ENCODE data around the gene CDH2. TPM values are rescaled to one million over a fixed set of nuclear protein-coding genes. Genes with fewer than 3 reads are reported as not detected.

CDH2 gene
- total RNA-seq, 1 experiment from 2014 or later, result 36.2 TPM

DNA sequence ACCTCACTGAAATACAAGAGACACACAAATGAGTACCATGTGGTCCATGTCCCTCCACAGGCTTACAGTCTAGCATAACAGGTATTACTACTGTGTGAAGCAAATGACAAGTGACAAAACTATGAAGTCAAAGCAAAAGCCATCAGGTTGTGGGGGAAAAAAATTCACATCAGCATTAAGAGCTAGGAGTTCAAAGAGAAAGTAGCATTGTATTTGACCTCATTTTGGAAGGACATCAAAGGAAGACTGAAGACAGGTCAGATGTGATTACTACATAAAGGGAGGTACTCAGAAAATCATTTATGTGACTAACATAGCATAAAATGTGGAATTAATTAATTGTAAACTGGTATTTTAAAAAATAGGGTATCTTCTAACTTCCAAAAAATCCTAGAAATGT lies 224.2 kb downstream of the CDH2 start:
- H3K27me3 Mint-ChIP-seq (ENCODE audit: low read depth), result no peaks in the 10 kb centered on the region
- H3K9me3 Mint-ChIP-seq, result no peaks in the 10 kb centered on the region
- Histone ChIP-seq H4K8ac (replicated peaks; ENCODE audit: insufficient read length, low read depth, low read length) (no peak overlapping the region), H3K27me3 (ENCODE audit: insufficient read depth, low read length) (no peaks in the 10 kb centered on the region), H3K14ac (ENCODE audit: insufficient read depth, low read length) (no peak overlapping the region), H3K56ac (ENCODE audit: insufficient read length, low read depth, low read length) (no peak overlapping the region), H4K20me1 (ENCODE audit: control insufficient read depth, insufficient read depth, insufficient read length) (no peaks in the 10 kb centered on the region), H3K4me1 (ENCODE audit: insufficient read depth, low read length) (no peaks in the 10 kb centered on the region), H4K91ac (ENCODE audit: insufficient read length, low read depth, low read length) (no peak overlapping the region), H2BK12ac (ENCODE audit: insufficient read length, low read depth, low read length) (no peak overlapping the region), H2BK20ac (ENCODE audit: low read depth, low read length, poor library complexity, severe bottlenecking) (no peak overlapping the region), H3K27ac (ENCODE audit: insufficient read length, low read depth, low read length) (no peak overlapping the region), H3K18ac (ENCODE audit: insufficient read length, low read depth, low read length) (no peak overlapping the region), H2BK5ac (ENCODE audit: insufficient read length, low read length) (no peak overlapping the region), H3K9me3 (ENCODE audit: control insufficient read depth, low read depth, low read length) (no peaks in the 10 kb centered on the region), H3K23me2 (ENCODE audit: insufficient read length, low read depth, low read length, poor library complexity, severe bottlenecking) (no peaks in the 10 kb centered on the region), H2BK120ac (ENCODE audit: low read depth, low read length, poor library complexity, severe bottlenecking) (no peak overlapping the region), H3K4me2 (ENCODE audit: insufficient read depth, insufficient read length, low read length) (no peak overlapping the region), H3K4ac (ENCODE audit: low read depth, low read length) (no peak overlapping the region), H3K79me1 (ENCODE audit: insufficient read depth, low read depth, low read length, poor library complexity, severe bottlenecking) (no peaks in the 10 kb centered on the region), H3K79me2 (ENCODE audit: insufficient read depth, low read length) (no peaks in the 10 kb centered on the region), H3K23ac (ENCODE audit: insufficient read length, low read depth, low read length) (no peak overlapping the region), H2AFZ (ENCODE audit: low read length) (no peak overlapping the region), H4K5ac (ENCODE audit: insufficient read length, low read depth, low read length) (no peak overlapping the region), H3K9ac (ENCODE audit: extremely low read depth, insufficient read length, low read length) (no peak overlapping the region), H3T11ph (ENCODE audit: low read length) (no peak overlapping the region), H2BK15ac (ENCODE audit: low read depth, low read length) (no peak overlapping the region), H2AK5ac (ENCODE audit: insufficient read length, low read length) (no peak overlapping the region)
- H3K27ac Mint-ChIP-seq, result no peak overlapping the region
- H3K36me3 Mint-ChIP-seq (ENCODE audit: insufficient read depth in 1 of 3, low read depth in 3 of 3), result no peaks in the 10 kb centered on the region; a peak in 1 of 7 replicates
- TF ChIP-seq, protein P1, sequence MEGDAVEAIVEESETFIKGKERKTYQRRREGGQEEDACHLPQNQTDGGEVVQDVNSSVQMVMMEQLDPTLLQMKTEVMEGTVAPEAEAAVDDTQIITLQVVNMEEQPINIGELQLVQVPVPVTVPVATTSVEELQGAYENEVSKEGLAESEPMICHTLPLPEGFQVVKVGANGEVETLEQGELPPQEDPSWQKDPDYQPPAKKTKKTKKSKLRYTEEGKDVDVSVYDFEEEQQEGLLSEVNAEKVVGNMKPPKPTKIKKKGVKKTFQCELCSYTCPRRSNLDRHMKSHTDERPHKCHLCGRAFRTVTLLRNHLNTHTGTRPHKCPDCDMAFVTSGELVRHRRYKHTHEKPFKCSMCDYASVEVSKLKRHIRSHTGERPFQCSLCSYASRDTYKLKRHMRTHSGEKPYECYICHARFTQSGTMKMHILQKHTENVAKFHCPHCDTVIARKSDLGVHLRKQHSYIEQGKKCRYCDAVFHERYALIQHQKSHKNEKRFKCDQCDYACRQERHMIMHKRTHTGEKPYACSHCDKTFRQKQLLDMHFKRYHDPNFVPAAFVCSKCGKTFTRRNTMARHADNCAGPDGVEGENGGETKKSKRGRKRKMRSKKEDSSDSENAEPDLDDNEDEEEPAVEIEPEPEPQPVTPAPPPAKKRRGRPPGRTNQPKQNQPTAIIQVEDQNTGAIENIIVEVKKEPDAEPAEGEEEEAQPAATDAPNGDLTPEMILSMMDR (conservative IDR thresholded peaks at IDR 0.05), result no peak
- no peak overlapping the region for H3K4me3 Mint-ChIP-seq
- peaks cover 2 to 9% of the 10 kb centered on the region in 2 experiments; a peak in 2 of 4 replicates for H3K4me1 Mint-ChIP-seq
- DNase-seq, result no peak
